Right atrium auricular region (tissue), 2 donors: Measurements from ENCODE around the gene MEIS1. TPM values are rescaled to one million over a fixed set of nuclear protein-coding genes. Genes with fewer than 3 reads are reported as not detected.

Experiments
- DNase-seq: peaks from one replicate; pipeline ENCODE4 v3.0.0-alpha.2; 2019; ENCODE audit warnings: low spot score
- H3K27ac ChIP-seq, 2 donors: fragments of 200-600 bp; sonication (generic); 1 replicate in 1 of 2; 2 replicates in 1 of 2; pipeline ENCODE4 v1.5.1; 2016 to 2019
- H3K27me3 ChIP-seq, 2 donors: fragments of 200-600 bp; sonication (generic); one replicate each; pipeline versions ENCODE4 v1.5.1 to v1.6.0; 2017 to 2019
- H3K36me3 ChIP-seq: fragments of 200-600 bp; sonication (generic); one replicate; pipeline ENCODE4 v1.5.1; 2016
- H3K4me1 ChIP-seq, 2 donors: fragments of 200-600 bp; sonication (generic); one replicate each; pipeline versions ENCODE4 v1.5.1 to v1.6.0; 2017 to 2019
- H3K4me3 ChIP-seq, 2 donors: fragments of 200-600 bp; sonication (generic); 1 replicate in 1 of 2; 2 replicates in 1 of 2; pipeline ENCODE4 v1.5.1; 2017 to 2019; ENCODE audit warnings: mild to moderate bottlenecking in 1 of 2, moderate library complexity in 1 of 2
- H3K9me3 ChIP-seq, 2 donors: fragments of 200-600 bp; sonication (generic); one replicate each; pipeline ENCODE4 v1.5.1; 2019
- CTCF ChIP-seq, 2 donors: fragments of 200-600 bp; sonication (generic); IDR thresholded peaks; one replicate each; pipeline ENCODE4 v1.5.1; 2019; ENCODE audit warnings: antibody characterized with exemption in 2 of 2
- total RNA-seq, 2 donors: library from RNA; depleted of rRNA; stranded (reverse); fragments of >200 nt; gene quantifications; one replicate each; pipeline ENCODE4 v1.1.0, GENCODE V29; 2016

Gene MEIS1
- total RNA-seq, 2 donors from 2014 or later = 13.6 to 16.7 TPM

- no peaks in the 10 kb centered on the region for H3K36me3 ChIP-seq
- H3K4me1 ChIP-seq = peaks cover 0 to 26% of the 10 kb centered on the region in 2 donors
- H3K4me3 ChIP-seq = no peak overlapping the region
- no peak for DNase-seq
- no peaks in the 10 kb centered on the region for H3K9me3 ChIP-seq
- no peaks in the 10 kb centered on the region for H3K27me3 ChIP-seq
- no peak for TF ChIP-seq CTCF (IDR thresholded peaks at IDR 0.05)
- no peak overlapping the region for H3K27ac ChIP-seq
These were observed 71.3 kb downstream of the MEIS1 start for GRCh38 chr2:66506265-66506664.

- peaks cover 0 to 26% of the 10 kb centered on the region in 2 donors for H3K4me1 ChIP-seq
- no peaks in the 10 kb centered on the region for H3K27me3 ChIP-seq
- peak overlapping the region; percentile 40 to 67 for H3K27ac ChIP-seq
- no peaks in the 10 kb centered on the region for H3K36me3 ChIP-seq
- no peak for TF ChIP-seq CTCF (IDR thresholded peaks at IDR 0.05)
- no peaks in the 10 kb centered on the region for H3K9me3 ChIP-seq
- H3K4me3 ChIP-seq = no peak overlapping the region
- DNase-seq = no peak
These were observed 72.8 kb downstream of the MEIS1 start for GRCh38 chr2:66507673-66508201.

- no peaks in the 10 kb centered on the region for H3K9me3 ChIP-seq
These were observed 73.7 kb downstream of the MEIS1 start for GRCh38 chr2:66508484-66509071.

GRCh38 chr2:66509326-66509811, 74.4 kb downstream of the MEIS1 start:
- Histone ChIP-seq H3K4me3 (no peak overlapping the region), H3K27ac (no peak overlapping the region), H3K9me3 (no peaks in the 10 kb centered on the region), H3K36me3 (no peaks in the 10 kb centered on the region), H3K27me3 (no peaks in the 10 kb centered on the region), H3K4me1 (peaks cover 0 to 26% of the 10 kb centered on the region in 2 donors)
- DNase-seq = no peak
- no peak for TF ChIP-seq CTCF (IDR thresholded peaks at IDR 0.05)

More at GRCh38 chr2:66508484-66509071, 73.7 kb downstream of the MEIS1 start:
- no peak overlapping the region for H3K4me3 ChIP-seq
- no peaks in the 10 kb centered on the region for H3K36me3 ChIP-seq
- DNase-seq = no peak
- peaks cover 0 to 26% of the 10 kb centered on the region in 2 donors for H3K4me1 ChIP-seq
- TF ChIP-seq CTCF (IDR thresholded peaks at IDR 0.05) = no peak
- peak overlapping the region; percentile 40 to 67 for H3K27ac ChIP-seq
- no peaks in the 10 kb centered on the region for H3K27me3 ChIP-seq

GRCh38 chr2:66512626-66513025, 77.7 kb downstream of the MEIS1 start:
- TF ChIP-seq CTCF (IDR thresholded peaks at IDR 0.05) = no peak
- Histone ChIP-seq H3K9me3 (no peaks in the 10 kb centered on the region), H3K27me3 (no peaks in the 10 kb centered on the region), H3K36me3 (no peaks in the 10 kb centered on the region), H3K4me1 (peaks cover 0 to 27% of the 10 kb centered on the region in 2 donors), H3K27ac (no peak overlapping the region), H3K4me3 (no peak overlapping the region)
- DNase-seq = no peak
